ENCODE data around the gene ASB1. TPM values are rescaled to one million over a fixed set of nuclear protein-coding genes. Genes with fewer than 3 reads are reported as not detected.

Gene ASB1
- total and polyA plus RNA-seq, 2 donors (not counting 1 experiment from before 2014, with no cell fraction given), result 31.9 to 50.7 TPM

DNA sequence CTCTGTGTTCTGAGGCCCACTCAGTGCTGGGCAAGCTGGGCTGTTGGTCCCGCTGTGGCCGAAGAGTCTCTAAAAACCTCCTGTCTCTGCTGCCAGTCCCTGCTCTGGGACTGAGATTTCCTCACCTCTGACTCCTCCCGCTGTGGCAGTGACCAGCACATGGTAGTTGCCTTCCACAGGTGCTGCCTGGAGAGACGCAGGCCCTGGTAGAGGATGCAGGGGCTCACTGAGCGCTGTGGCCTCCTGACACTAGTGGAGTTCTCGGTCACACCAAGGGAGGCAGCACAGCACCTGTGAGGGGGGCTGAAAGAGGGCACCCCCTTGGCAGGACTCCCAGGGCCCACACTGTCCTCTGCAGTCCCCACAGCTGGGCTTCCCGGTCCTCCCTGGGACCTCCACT, 3.8 kb upstream of the ASB1 start:
- Histone ChIP-seq H4K20me1 (ENCODE audit: control insufficient read depth, insufficient read depth, low read length, poor library complexity, severe bottlenecking) (peaks cover 1% of the 10 kb centered on the region), H3K9ac (ENCODE audit: low read length) (no peak overlapping the region), H3K4me2 (replicated peaks; ENCODE audit: low read depth, low read length, poor library complexity, severe bottlenecking) (no peak overlapping the region), H3K27me3 (replicated peaks in 1 of 4; ENCODE audit: control extremely low read depth in 1 of 4, control insufficient read depth in 3 of 4, insufficient read depth in 4 of 4, low read length in 3 of 4) (peaks cover 0 to 3% (median 0%) of the 10 kb centered on the region in 4 experiments), H3K27ac (ENCODE audit: low read length in 2 of 2) (no peak overlapping the region), H3K4me3 (ENCODE audit: control extremely low read depth in 1 of 5, extremely low read depth in 1 of 5, insufficient read depth in 1 of 5, low read depth in 2 of 5, low read length in 4 of 5) (no peak overlapping the region), H3K4me1 (ENCODE audit: control insufficient read depth in 2 of 2, insufficient read depth in 2 of 2, low read length in 2 of 2) (peaks cover 13 to 16% of the 10 kb centered on the region in 2 donors), H3K9me3 (ENCODE audit: control extremely low read depth in 1 of 3, control insufficient read depth in 2 of 3, insufficient read depth in 1 of 3, low read length in 2 of 3) (no peaks in the 10 kb centered on the region), H3K36me3 (replicated peaks in 1 of 2; ENCODE audit: control extremely low read depth in 1 of 2, control insufficient read depth in 1 of 2, extremely low read depth in 1 of 2, insufficient read depth in 2 of 2, low read length in 1 of 2) (no peaks in the 10 kb centered on the region), H2AFZ (ENCODE audit: insufficient read depth, low read depth, low read length, poor library complexity, severe bottlenecking) (no peak overlapping the region), H3K79me2 (ENCODE audit: control insufficient read depth, insufficient read depth, low read length) (peaks cover 23% of the 10 kb centered on the region)
- WGBS (ENCODE audit: insufficient coverage), result 91% methylated on average over 7 of the region's 7 CpGs
- POLR2A ChIA-PET, result no interaction called here
- intact Hi-C loops (cut with micrococcal nuclease), result loop anchor here (10.0 kb wide), 1 partner anchor 1602 kb away; the partner anchor contains the start of gene NDUFA10
- H3K4me3 Mint-ChIP-seq, result no peak overlapping the region
- CTCF ChIA-PET, result no interaction called here
- no peaks in the 10 kb centered on the region for H3K27me3 Mint-ChIP-seq
- no peak for TF ChIP-seq EZH2 (IDR thresholded peaks at IDR 0.05; ENCODE audit: borderline replicate concordance, insufficient read depth, low read depth, low read length, poor library complexity, severe bottlenecking)
- TF ChIP-seq, protein P1, sequence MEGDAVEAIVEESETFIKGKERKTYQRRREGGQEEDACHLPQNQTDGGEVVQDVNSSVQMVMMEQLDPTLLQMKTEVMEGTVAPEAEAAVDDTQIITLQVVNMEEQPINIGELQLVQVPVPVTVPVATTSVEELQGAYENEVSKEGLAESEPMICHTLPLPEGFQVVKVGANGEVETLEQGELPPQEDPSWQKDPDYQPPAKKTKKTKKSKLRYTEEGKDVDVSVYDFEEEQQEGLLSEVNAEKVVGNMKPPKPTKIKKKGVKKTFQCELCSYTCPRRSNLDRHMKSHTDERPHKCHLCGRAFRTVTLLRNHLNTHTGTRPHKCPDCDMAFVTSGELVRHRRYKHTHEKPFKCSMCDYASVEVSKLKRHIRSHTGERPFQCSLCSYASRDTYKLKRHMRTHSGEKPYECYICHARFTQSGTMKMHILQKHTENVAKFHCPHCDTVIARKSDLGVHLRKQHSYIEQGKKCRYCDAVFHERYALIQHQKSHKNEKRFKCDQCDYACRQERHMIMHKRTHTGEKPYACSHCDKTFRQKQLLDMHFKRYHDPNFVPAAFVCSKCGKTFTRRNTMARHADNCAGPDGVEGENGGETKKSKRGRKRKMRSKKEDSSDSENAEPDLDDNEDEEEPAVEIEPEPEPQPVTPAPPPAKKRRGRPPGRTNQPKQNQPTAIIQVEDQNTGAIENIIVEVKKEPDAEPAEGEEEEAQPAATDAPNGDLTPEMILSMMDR (IDR thresholded peaks at IDR 0.05), result no peak
- ATAC-seq (ENCODE audit: low read depth) (no peak), DNase-seq (no peak)
- H3K9me3 Mint-ChIP-seq (ENCODE audit: insufficient read depth), result no peaks in the 10 kb centered on the region
- H3K4me1 Mint-ChIP-seq, result peaks cover 14% of the 10 kb centered on the region
- no peak overlapping the region for H3K27ac Mint-ChIP-seq

DNA sequence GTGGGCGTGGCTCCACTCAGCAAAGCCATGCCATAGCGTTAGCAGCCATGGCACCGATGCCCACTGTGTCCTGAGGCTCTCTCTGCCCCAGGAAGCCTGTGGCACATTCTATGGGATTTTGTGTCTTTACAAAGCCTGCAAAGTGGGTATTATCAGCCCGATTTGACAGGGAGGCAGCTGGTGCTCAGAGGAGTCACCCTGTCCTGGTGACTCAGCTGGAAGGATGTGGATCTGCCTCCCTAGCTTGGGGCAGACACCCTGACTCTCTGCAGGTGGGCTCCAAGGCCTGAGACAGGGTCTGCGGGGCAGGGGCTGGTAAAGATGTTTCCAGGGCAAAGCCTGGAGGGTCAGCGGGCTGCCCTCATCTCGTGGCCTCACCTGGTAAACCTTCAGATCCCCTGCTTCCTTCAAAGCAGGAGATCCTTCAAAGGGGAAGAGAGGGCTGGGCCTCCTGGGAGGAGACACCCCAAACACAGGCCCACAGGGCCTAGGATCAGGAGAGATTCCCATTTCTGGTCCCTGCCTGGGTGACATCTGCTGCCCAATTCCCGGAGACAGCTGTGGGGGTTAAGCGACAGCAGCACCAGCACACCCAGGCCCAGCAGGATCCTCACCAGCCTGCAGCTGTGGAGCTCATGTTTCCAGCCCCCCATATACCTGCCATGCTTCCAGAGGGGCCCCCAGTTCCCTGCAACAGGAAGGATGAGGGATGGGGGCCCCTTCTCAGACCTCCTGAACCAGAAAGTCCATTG, 3.0 kb upstream of the ASB1 start:
- Histone ChIP-seq H3K9ac (ENCODE audit: low read length) (no peak overlapping the region), H3K4me1 (ENCODE audit: control insufficient read depth in 2 of 2, insufficient read depth in 2 of 2, low read length in 2 of 2) (peaks cover 19 to 23% of the 10 kb centered on the region in 2 donors), H3K4me3 (ENCODE audit: control extremely low read depth in 1 of 5, extremely low read depth in 1 of 5, insufficient read depth in 1 of 5, low read depth in 2 of 5, low read length in 4 of 5) (no peak overlapping the region), H3K9me3 (ENCODE audit: control extremely low read depth in 1 of 3, control insufficient read depth in 2 of 3, insufficient read depth in 1 of 3, low read length in 2 of 3) (no peaks in the 10 kb centered on the region), H3K27ac (ENCODE audit: low read length in 2 of 2) (no peak overlapping the region), H3K27me3 (replicated peaks in 1 of 4; ENCODE audit: control extremely low read depth in 1 of 4, control insufficient read depth in 3 of 4, insufficient read depth in 4 of 4, low read length in 3 of 4) (no peaks in the 10 kb centered on the region), H3K4me2 (replicated peaks; ENCODE audit: low read depth, low read length, poor library complexity, severe bottlenecking) (no peak overlapping the region), H3K79me2 (ENCODE audit: control insufficient read depth, insufficient read depth, low read length) (peaks cover 31% of the 10 kb centered on the region), H4K20me1 (ENCODE audit: control insufficient read depth, insufficient read depth, low read length, poor library complexity, severe bottlenecking) (peaks cover 7% of the 10 kb centered on the region), H3K36me3 (replicated peaks in 1 of 2; ENCODE audit: control extremely low read depth in 1 of 2, control insufficient read depth in 1 of 2, extremely low read depth in 1 of 2, insufficient read depth in 2 of 2, low read length in 1 of 2) (no peaks in the 10 kb centered on the region), H2AFZ (ENCODE audit: insufficient read depth, low read depth, low read length, poor library complexity, severe bottlenecking) (no peak overlapping the region)
- TF ChIP-seq, protein P1 (IDR thresholded peaks at IDR 0.05), result no peak
- no peak for TF ChIP-seq EZH2 (IDR thresholded peaks at IDR 0.05; ENCODE audit: borderline replicate concordance, insufficient read depth, low read depth, low read length, poor library complexity, severe bottlenecking)
- WGBS (ENCODE audit: insufficient coverage), result 90% methylated on average over 8 of the region's 9 CpGs
- no peaks in the 10 kb centered on the region for H3K9me3 Mint-ChIP-seq (ENCODE audit: insufficient read depth)
- peaks cover 21% of the 10 kb centered on the region for H3K4me1 Mint-ChIP-seq
- intact Hi-C loops (cut with micrococcal nuclease), result loop anchor here (10.0 kb wide), 1 partner anchor 1601 kb away; the partner anchor contains the start of gene NDUFA10
- H3K27ac Mint-ChIP-seq, result no peak overlapping the region
- no peak overlapping the region for H3K4me3 Mint-ChIP-seq
- ATAC-seq (ENCODE audit: low read depth) (no peak), DNase-seq (no peak)
- no peaks in the 10 kb centered on the region for H3K27me3 Mint-ChIP-seq
- ChIA-PET POLR2A (no interaction called here), CTCF (no interaction called here)

Measured in B cell (primary cell).